HTERT RPE-1 (cell line): ENCODE measurements around the gene CDC20B.
"Not testable (repeated sequence)": the region's sequence is repeated elsewhere in the genome, so short reads cannot be mapped to it uniquely, and the experiment has no call there.

Experiments used
- in situ Hi-C: fragments of 300-500 bp; cut with MboI; formaldehyde crosslinking; loops from 4 replicates; pipeline ENCODE4 v1.14.3; 2020; ENCODE audit warnings: low sequenced_read_pairs

CDC20B gene

GRCh38 chr5:55104946-55105701 lies 67.9 kb downstream of the CDC20B start:
- in situ Hi-C loops, result no loop called here

DNA sequence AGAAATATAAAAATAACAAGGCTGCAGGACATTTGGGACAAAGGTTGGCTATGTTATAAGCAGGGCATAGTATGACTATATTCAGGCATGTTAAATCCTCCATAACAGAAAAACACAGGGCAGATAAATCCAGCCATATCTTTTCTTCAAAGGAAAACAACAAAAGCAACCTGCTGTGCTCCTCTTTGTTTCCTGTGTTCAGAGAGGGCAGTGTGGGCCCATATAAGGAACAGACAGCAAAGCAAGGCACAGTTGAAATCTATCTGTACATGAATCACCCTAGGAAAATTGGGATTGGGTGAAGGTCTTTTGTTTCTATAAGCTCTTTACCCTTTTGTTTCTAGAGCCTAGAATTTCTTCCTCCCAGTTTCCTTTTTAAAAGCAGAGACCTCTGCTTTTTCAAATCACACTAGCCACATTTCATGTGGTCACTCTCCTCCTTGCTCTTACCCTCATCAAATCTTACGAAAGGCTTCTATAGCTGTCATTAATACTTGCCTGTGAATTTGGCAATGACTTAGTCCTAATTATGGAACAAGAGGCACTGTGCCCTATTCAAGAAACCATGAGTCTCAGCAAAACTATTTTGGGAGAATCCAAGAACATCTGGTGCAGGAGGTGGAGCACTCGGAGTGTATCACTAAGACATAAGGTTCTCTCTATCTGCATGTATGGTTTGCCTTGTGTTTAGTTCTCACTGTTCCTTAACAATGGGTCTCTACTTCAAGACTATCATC lies 68.8 kb downstream of the CDC20B start:
- in situ Hi-C loops, result no loop called here

GRCh38 chr5:55102348-55102747 lies 70.6 kb downstream of the CDC20B start, which contains the start of gene GZMA:
GZMA (plus strand) TSS chr5:55102646; CDS start chr5:55102683, 37 bp downstream.
- in situ Hi-C loops, result no loop called here

GRCh38 chr5:55101556-55102276 lies 71.3 kb downstream of the CDC20B start:
- in situ Hi-C loops, result no loop called here

- in situ Hi-C loops, result not testable (repeated sequence)
These were observed 71.8 kb downstream of the CDC20B start for GRCh38 chr5:55101148-55101547.

- in situ Hi-C loops, result no loop called here
These were observed 76.1 kb downstream of the CDC20B start for GRCh38 chr5:55096861-55097260.

DNA sequence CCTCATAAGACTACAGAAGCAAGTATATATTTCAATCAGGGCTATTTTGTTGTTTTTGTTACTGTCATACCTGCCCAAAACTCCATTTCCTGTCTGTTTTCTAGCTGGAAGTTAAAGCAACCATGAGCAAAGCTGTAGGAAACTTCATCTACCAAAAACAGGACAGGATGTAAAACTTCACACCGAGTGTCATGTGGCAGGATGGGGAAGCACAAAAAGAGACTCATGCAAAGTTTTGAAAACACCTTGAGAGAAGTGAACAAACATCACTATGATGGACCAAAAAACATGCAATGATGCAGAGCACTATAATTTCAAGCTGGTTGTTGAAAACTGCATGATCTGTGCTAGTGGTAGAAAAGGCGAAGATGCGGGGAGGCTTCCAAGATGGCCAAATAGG lies 76.8 kb downstream of the CDC20B start:
- in situ Hi-C loops, result no loop called here

- in situ Hi-C loops, result not testable (repeated sequence)
These were observed 82.0 kb downstream of the CDC20B start for GRCh38 chr5:55091011-55091410.

GRCh38 chr5:55089301-55089700 lies 83.7 kb downstream of the CDC20B start:
- in situ Hi-C loops, result not testable (repeated sequence)

DNA sequence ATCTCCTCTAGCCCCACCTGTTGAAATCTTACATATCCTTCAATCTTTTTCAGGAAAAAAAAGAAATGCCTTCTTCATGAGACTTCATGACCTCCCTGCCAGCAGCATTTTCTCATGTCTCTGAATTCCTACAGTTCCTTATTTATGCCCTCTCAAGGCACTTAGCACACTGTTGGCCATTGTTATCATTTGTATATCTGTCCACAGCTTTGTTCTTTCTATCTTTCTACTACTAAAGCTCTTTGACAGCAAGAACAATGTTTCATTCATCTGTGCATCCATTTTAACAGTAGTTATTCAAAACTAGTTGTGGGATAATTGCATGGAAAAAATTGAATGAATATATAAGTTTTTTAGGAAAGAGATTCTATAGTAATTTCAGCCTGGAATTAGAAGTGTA lies 91.4 kb downstream of the CDC20B start:
- in situ Hi-C loops, result no loop called here

DNA sequence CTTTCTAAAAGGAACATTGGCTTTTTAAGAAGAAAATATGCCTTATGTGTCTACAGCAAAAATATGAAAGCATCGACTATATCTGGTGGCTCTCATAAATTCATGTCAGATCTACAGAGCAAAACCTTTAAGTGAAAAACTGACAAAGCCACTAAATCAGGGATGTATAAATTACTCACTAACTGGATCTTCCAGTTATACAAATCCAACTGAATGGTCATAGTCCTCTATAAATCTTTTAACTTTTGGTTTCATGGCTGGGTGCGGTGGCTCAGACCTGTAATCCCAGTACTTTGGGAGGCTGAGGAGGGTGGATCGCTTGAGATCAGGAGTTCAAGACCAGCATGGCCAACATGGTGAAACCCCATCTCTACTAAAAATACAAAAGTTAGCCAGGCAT lies 99.8 kb downstream of the CDC20B start:
- in situ Hi-C loops, result no loop called here

- in situ Hi-C loops, result no loop called here
These were observed 100.3 kb downstream of the CDC20B start for GRCh38 chr5:55072666-55073065.

DNA sequence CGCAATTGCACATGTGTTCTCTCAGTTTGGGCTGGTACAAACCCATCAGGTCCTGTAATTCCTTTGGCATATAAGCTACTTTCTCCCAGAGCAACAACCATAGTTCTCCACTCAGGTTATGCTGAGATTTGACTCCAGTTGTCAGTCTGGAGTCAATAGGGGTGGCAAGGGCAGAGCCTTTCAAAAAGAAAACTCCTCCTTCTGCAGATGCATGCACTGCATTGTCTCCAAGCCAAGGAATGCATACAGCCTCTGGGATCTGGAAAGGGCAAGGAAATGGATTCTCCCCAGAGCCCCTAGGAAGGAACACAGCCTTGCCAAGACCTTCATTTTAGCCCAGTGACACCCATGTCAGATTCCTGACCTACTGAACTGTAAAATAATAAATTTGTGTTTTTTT lies 101.6 kb downstream of the CDC20B start:
- in situ Hi-C loops, result no loop called here

- in situ Hi-C loops, result no loop called here
These were observed 102.0 kb downstream of the CDC20B start for GRCh38 chr5:55070968-55071367.

DNA sequence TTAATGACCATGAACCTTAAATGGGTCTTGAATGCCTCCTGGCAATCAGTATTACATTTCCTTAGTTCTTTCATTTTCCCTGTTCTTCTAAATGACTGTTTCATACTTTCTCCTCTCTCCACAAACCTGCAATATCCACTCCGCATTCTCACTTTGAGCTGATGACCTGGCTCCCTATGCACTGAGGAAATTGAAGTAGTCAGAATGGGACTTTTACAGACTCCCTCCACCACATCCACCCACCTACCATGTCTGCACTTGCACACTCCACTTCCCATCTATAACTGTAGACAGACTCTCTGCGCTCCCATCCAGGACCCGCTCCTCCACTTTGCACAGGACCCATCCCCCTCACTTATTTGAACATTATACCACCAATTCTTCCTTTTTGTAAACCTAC lies 106.7 kb downstream of the CDC20B start:
- in situ Hi-C loops, result no loop called here

DNA sequence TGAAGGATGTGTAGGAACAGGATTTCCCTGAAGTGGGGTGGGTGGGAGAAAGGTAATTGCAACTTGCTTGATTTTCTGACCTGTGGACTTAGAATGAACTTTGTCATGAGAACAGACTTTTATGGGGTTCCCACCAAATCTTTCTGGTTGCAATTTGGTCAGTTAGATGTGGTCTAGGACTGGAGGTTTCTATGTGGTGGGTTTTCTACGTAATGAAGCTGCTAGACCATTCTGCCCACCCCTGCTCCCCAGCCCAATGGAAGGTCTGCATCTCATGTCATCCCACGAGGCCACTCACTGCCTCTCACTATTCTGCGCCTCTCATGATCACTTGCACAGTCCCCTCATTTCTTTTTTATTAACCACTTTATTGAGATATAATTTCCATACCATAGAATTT lies 108.5 kb downstream of the CDC20B start:
- in situ Hi-C loops, result no loop called here

DNA sequence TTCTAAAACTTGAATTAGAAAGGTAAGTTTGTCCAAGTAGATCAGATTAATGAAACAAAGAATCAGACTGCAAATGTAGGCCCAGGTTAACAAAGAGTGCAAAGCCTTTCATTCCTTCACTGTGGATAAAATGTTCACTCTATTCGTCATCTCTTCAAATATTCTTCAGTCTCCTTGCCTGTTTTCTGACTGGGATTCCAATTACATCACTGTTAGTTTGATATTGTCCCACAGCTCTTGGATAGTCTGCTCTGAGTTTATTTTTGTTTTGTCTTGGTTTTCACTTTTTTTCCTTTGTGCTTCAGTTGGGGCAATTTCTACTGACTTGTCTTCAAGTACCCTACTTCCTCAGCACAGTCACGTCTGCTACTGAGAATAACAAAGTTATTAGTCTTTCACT lies 109.1 kb downstream of the CDC20B start:
- in situ Hi-C loops, result no loop called here

GRCh38 chr5:55063220-55063863 lies 109.6 kb downstream of the CDC20B start:
- in situ Hi-C loops, result no loop called here
